Vagina (tissue), 2 donors: ENCODE data around the gene SEMA3E.
"Not testable (repeated sequence)": the region's sequence is repeated elsewhere in the genome, so short reads cannot be mapped to it uniquely, and the experiment has no call there.

Source experiments
- POLR2A ChIP-seq, 2 donors: fragments of 450-650 bp; IDR thresholded peaks; one replicate each; pipeline ENCODE4 v1.6.1; 2017; ENCODE audit warnings: antibody characterized with exemption in 2 of 2, mild to moderate bottlenecking in 2 of 2, moderate library complexity in 2 of 2
- TF ChIP-seq, protein P1 (sequence below), 3 experiments: fragments of 450-650 bp in 2 of 3; fragments of 200-600 bp in 1 of 3; sonication (generic) in 1 of 3; IDR thresholded peaks; one replicate each; pipeline ENCODE4 v1.5.1; 2017 to 2019; ENCODE audit warnings: antibody characterized with exemption in 3 of 3, mild to moderate bottlenecking in 2 of 3, moderate library complexity in 2 of 3

- not testable (repeated sequence) for TF ChIP-seq POLR2A (IDR thresholded peaks at IDR 0.05)
- TF ChIP-seq, protein P1, sequence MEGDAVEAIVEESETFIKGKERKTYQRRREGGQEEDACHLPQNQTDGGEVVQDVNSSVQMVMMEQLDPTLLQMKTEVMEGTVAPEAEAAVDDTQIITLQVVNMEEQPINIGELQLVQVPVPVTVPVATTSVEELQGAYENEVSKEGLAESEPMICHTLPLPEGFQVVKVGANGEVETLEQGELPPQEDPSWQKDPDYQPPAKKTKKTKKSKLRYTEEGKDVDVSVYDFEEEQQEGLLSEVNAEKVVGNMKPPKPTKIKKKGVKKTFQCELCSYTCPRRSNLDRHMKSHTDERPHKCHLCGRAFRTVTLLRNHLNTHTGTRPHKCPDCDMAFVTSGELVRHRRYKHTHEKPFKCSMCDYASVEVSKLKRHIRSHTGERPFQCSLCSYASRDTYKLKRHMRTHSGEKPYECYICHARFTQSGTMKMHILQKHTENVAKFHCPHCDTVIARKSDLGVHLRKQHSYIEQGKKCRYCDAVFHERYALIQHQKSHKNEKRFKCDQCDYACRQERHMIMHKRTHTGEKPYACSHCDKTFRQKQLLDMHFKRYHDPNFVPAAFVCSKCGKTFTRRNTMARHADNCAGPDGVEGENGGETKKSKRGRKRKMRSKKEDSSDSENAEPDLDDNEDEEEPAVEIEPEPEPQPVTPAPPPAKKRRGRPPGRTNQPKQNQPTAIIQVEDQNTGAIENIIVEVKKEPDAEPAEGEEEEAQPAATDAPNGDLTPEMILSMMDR (IDR thresholded peaks at IDR 0.05), result not testable (repeated sequence)
Measured at GRCh38 chr7:83552556-83552955, 96.4 kb downstream of the SEMA3E start.
